H1 (cell line): ENCODE measurements around the gene UGT1A6. TPM values are rescaled to one million over a fixed set of nuclear protein-coding genes. Genes with fewer than 3 reads are reported as not detected.

ENCODE experiments used
- CTCF ChIA-PET: fragments of 300-600 bp; sonication (Branson Sonifier 250); formaldehyde crosslinking; loops from one replicate; lab custom pipeline; 2021; ENCODE audit not compliant: partially characterized antibody; lab: Charles Lee
- POLR2A ChIA-PET: fragments of 300-600 bp; sonication (Branson Sonifier 250); formaldehyde crosslinking; loops from one replicate; lab custom pipeline; 2021; ENCODE audit warnings: inconsistent platforms; ENCODE audit not compliant: partially characterized antibody; lab: Charles Lee
- DNase-seq, 2 experiments: peaks; one replicate each; pipeline versions ENCODE4 v3.0.0 to v3.0.0-alpha.2; 2010 to 2022; ENCODE audit warnings: low spot score in 2 of 2, low read depth in 1 of 2, mixed read lengths in 1 of 2
- FAIRE-seq: peaks from 2 replicates; lab custom pipeline; 2011; peaks lifted over from hg19 to GRCh38; lab: Jason Lieb, UNC
- H2AFZ ChIP-seq: 2 replicates; pipeline ENCODE4 v1.8.1; 2012; ENCODE audit warnings: low read length, inconsistent platforms
- H2AK5ac ChIP-seq: 2 replicates; pipeline ENCODE4 v1.6.1; 2013; ENCODE audit warnings: low read depth, low read length
- H2BK120ac ChIP-seq: replicated peaks from 2 replicates; pipeline ENCODE3; 2013; ENCODE audit warnings: low read depth, low read length, inconsistent platforms
- H2BK12ac ChIP-seq: 2 replicates; pipeline ENCODE4 v1.6.1; 2013; ENCODE audit warnings: low read depth, low read length
- H2BK15ac ChIP-seq: 2 replicates; pipeline ENCODE4 v1.6.1; 2013; ENCODE audit warnings: low read length
- H2BK20ac ChIP-seq: 2 replicates; pipeline ENCODE4 v1.6.1; 2013; ENCODE audit warnings: low read length
- H2BK5ac ChIP-seq: 2 replicates; pipeline ENCODE4 v1.6.1; 2013; ENCODE audit warnings: low read depth, low read length
- H3K14ac ChIP-seq: 2 replicates; pipeline ENCODE4 v1.6.1; 2013; ENCODE audit warnings: inconsistent platforms; ENCODE audit not compliant: insufficient read length
- H3K18ac ChIP-seq: 2 replicates; pipeline ENCODE4 v1.6.1; 2013; ENCODE audit warnings: low read length; ENCODE audit errors: extremely low read depth
- H3K23ac ChIP-seq: 2 replicates; pipeline ENCODE4 v1.6.1; 2013; ENCODE audit warnings: inconsistent platforms; ENCODE audit not compliant: insufficient read length
- H3K23me2 ChIP-seq: 2 replicates; pipeline ENCODE4 v1.6.1; 2013; ENCODE audit warnings: low read depth, low read length
- H3K27ac ChIP-seq: 2 replicates; pipeline ENCODE4 v1.6.1; 2011; ENCODE audit warnings: low read depth, low read length, inconsistent platforms
- H3K27me3 ChIP-seq, 4 experiments: replicated peaks in 1 of 4; 1 replicate in 1 of 4; 2 replicates in 3 of 4; pipeline versions ENCODE4 v1.6.1 to v1.8.1; 2011 to 2013; ENCODE audit warnings: low read length in 3 of 4, mild to moderate bottlenecking in 3 of 4, inconsistent platforms in 2 of 4, mixed read lengths in 2 of 4, moderate library complexity in 1 of 4; ENCODE audit not compliant: control insufficient read depth in 3 of 4, insufficient read depth in 3 of 4; ENCODE audit errors: extremely low read depth in 1 of 4
- H3K36me3 ChIP-seq, 4 experiments: 2 replicates each; pipeline versions ENCODE4 v1.6.1 to v1.8.1; 2011 to 2013; ENCODE audit warnings: mild to moderate bottlenecking in 4 of 4, low read length in 3 of 4, moderate library complexity in 2 of 4, control low read depth in 1 of 4, inconsistent platforms in 1 of 4; ENCODE audit not compliant: insufficient read depth in 4 of 4, control insufficient read depth in 2 of 4
- H3K4ac ChIP-seq: replicated peaks from 2 replicates; pipeline ENCODE3; 2013; ENCODE audit warnings: low read length, low read depth, mixed read lengths, inconsistent platforms; ENCODE audit not compliant: insufficient read length
- H3K4me1 ChIP-seq, 4 experiments: replicated peaks in 1 of 4; 1 replicate in 1 of 4; 2 replicates in 3 of 4; pipeline versions ENCODE4 v1.6.1 to v1.8.1; 2011 to 2013; ENCODE audit warnings: low read length in 3 of 4, inconsistent platforms in 2 of 4, mixed read lengths in 1 of 4; ENCODE audit not compliant: insufficient read depth in 4 of 4, control insufficient read depth in 3 of 4
- H3K4me2 ChIP-seq, 2 experiments: 2 replicates each; pipeline versions ENCODE4 v1.6.1 to v1.8.1; 2011 to 2013; ENCODE audit warnings: low read depth in 2 of 2, low read length in 2 of 2, control low read depth in 1 of 2, inconsistent platforms in 1 of 2, mild to moderate bottlenecking in 1 of 2; ENCODE audit not compliant: insufficient read depth in 1 of 2
- H3K4me3 ChIP-seq, 4 experiments: fragments of 200-600, 300-600 bp in 1 of 4; sonication (generic), shearing (Covaris generic), sonication (Bioruptor Twin) in 1 of 4; 2 replicates each; pipeline versions ENCODE4 v1.5.1 to v1.8.1; 2011 to 2016; ENCODE audit warnings: low read length in 4 of 4, low read depth in 3 of 4, control low read depth in 2 of 4, inconsistent platforms in 2 of 4, mild to moderate bottlenecking in 2 of 4, mixed read lengths in 1 of 4, moderate library complexity in 1 of 4; ENCODE audit not compliant: insufficient read depth in 2 of 4; ENCODE audit errors: extremely low read depth in 1 of 4
- H3K56ac ChIP-seq: replicated peaks from 2 replicates; pipeline ENCODE3; 2013; ENCODE audit warnings: low read depth, mild to moderate bottlenecking, mixed read lengths, low read length, inconsistent platforms; ENCODE audit not compliant: insufficient read length
- H3K79me1 ChIP-seq: 2 replicates; pipeline ENCODE4 v1.6.1; 2013; ENCODE audit warnings: low read depth, low read length, control low read depth
- H3K79me2 ChIP-seq, 2 experiments: 2 replicates each; pipeline versions ENCODE4 v1.6.1 to v1.8.1; 2012 to 2013; ENCODE audit warnings: low read length in 2 of 2, mild to moderate bottlenecking in 2 of 2, inconsistent platforms in 1 of 2; ENCODE audit not compliant: insufficient read depth in 2 of 2, control insufficient read depth in 1 of 2
- H3K9ac ChIP-seq, 4 experiments: replicated peaks in 1 of 4; 1 replicate in 1 of 4; 2 replicates in 3 of 4; pipeline versions ENCODE4 v1.6.1 to v1.8.1; 2011 to 2013; ENCODE audit warnings: low read depth in 3 of 4, low read length in 3 of 4, control low read depth in 2 of 4, mild to moderate bottlenecking in 2 of 4, moderate library complexity in 2 of 4, inconsistent platforms in 1 of 4; ENCODE audit errors: extremely low read depth in 1 of 4
- H3K9me3 ChIP-seq, 2 experiments: 2 replicates each; pipeline versions ENCODE4 v1.6.1 to v1.8.1; 2012 to 2013; ENCODE audit warnings: mild to moderate bottlenecking in 2 of 2, moderate library complexity in 2 of 2, control low read depth in 1 of 2, inconsistent platforms in 1 of 2, low read depth in 1 of 2, low read length in 1 of 2, mixed read lengths in 1 of 2; ENCODE audit not compliant: insufficient read depth in 2 of 2
- H4K20me1 ChIP-seq, 2 experiments: replicated peaks in 1 of 2; 2 replicates each; pipeline versions ENCODE3 to v1.8.1; 2011 to 2013; ENCODE audit warnings: inconsistent platforms in 2 of 2, low read length in 2 of 2, mild to moderate bottlenecking in 1 of 2; ENCODE audit not compliant: insufficient read depth in 2 of 2, control insufficient read depth in 1 of 2
- H4K5ac ChIP-seq: 2 replicates; pipeline ENCODE4 v1.6.1; 2013; ENCODE audit warnings: low read length, low read depth, mixed read lengths, inconsistent platforms; ENCODE audit not compliant: insufficient read length
- H4K8ac ChIP-seq: 2 replicates; pipeline ENCODE4 v1.8.0; 2013; ENCODE audit warnings: mild to moderate bottlenecking, moderate library complexity, low read length, inconsistent platforms; ENCODE audit not compliant: insufficient read depth; ENCODE audit errors: extremely low read depth
- H4K91ac ChIP-seq: replicated peaks from 2 replicates; pipeline ENCODE3; 2013; ENCODE audit warnings: low read length, mixed read lengths, inconsistent platforms; ENCODE audit not compliant: insufficient read length
- JUN ChIP-seq: IDR thresholded peaks from 2 replicates; pipeline ENCODE4 v1.6.1; 2011; ENCODE audit warnings: low read depth, mild to moderate bottlenecking, improper control_type of control experiment, low read length
- RBBP5 ChIP-seq: IDR thresholded peaks from 2 replicates; pipeline ENCODE4 v1.7.1; 2012; ENCODE audit warnings: low read depth, mild to moderate bottlenecking, inconsistent platforms, low read length, moderate library complexity, borderline replicate concordance
- RXRA ChIP-seq: IDR thresholded peaks from 2 replicates; pipeline ENCODE4 v1.6.1; 2011; ENCODE audit warnings: low read depth, mild to moderate bottlenecking, low read length, moderate library complexity; ENCODE audit not compliant: insufficient read depth
- SAP30 ChIP-seq: fragments of 300-600 bp; sonication (generic); IDR thresholded peaks from 2 replicates; pipeline ENCODE4 v1.7.1; 2012; ENCODE audit warnings: low read length, moderate library complexity, mild to moderate bottlenecking, inconsistent platforms; ENCODE audit not compliant: insufficient read depth, insufficient replicate concordance
- TBP ChIP-seq: IDR thresholded peaks from 2 replicates; pipeline ENCODE4 v1.6.1; 2011; ENCODE audit warnings: low read depth, low read length, improper control_type of control experiment
- YY1 ChIP-seq: IDR thresholded peaks from 2 replicates; pipeline ENCODE4 v1.6.1; 2011; ENCODE audit warnings: low read depth, mild to moderate bottlenecking, low read length
- ZNF274 ChIP-seq: IDR thresholded peaks from 2 replicates; pipeline ENCODE4 v1.7.0; 2012; ENCODE audit warnings: low read length, borderline replicate concordance; ENCODE audit errors: extremely low read depth
- WGBS, 2 experiments: shearing (Covaris generic) in 1 of 2; methylation state at CpG; one replicate each; pipeline versions ENCODE4 v1.1.6 to v1.1.7; 2013 to 2015; ENCODE audit warnings: low lambda C conversion rate in 2 of 2, mixed read lengths in 2 of 2, inconsistent platforms in 1 of 2, low coverage in 1 of 2, missing lambda C conversion rate in 1 of 2; ENCODE audit not compliant: insufficient replicate concordance in 2 of 2, insufficient coverage in 1 of 2, insufficient read length in 1 of 2; ENCODE audit errors: extremely low coverage in 1 of 2, missing lambda C conversion rate in 1 of 2; 5-methylcytosine and 5-hydroxymethylcytosine counted together
- polyA plus RNA-seq, 7 experiments: library from polyadenylated mRNA; depleted of rRNA in 3 of 7; stranded (reverse) in 5 of 7; unstranded in 2 of 7; fragments of >200 nt in 5 of 7; fragments of 200-250 nt in 2 of 7; gene quantifications; 1 replicate in 5 of 7; 2 replicates in 1 of 7; 4 replicates in 1 of 7; pipeline versions ENCODE4 v1.2.1 to v1.2.3, GENCODE V29; 2011 to 2013; ENCODE audit warnings: missing spikeins in 2 of 7, mixed read lengths in 2 of 7
- total RNA-seq: library from RNA; stranded (reverse); fragmentation: NEBNext Ultra II Directional; extraction: Animal tissue kit (Norgen Biotek cat#: 25700); gene quantifications from 2 replicates; pipeline ENCODE4 v1.2.1, GENCODE V29; 2021
- TF ChIP-seq, protein P1 (sequence below): IDR thresholded peaks from 2 replicates; pipeline ENCODE4 v1.6.1; 2011; ENCODE audit warnings: low read length, improper control_type of control experiment

UGT1A6 gene
- total and polyA plus RNA-seq, 2 of the 8 experiments (the other 6 are each of a cell fraction or from before 2014, with no cell fraction given): not detected

DNA sequence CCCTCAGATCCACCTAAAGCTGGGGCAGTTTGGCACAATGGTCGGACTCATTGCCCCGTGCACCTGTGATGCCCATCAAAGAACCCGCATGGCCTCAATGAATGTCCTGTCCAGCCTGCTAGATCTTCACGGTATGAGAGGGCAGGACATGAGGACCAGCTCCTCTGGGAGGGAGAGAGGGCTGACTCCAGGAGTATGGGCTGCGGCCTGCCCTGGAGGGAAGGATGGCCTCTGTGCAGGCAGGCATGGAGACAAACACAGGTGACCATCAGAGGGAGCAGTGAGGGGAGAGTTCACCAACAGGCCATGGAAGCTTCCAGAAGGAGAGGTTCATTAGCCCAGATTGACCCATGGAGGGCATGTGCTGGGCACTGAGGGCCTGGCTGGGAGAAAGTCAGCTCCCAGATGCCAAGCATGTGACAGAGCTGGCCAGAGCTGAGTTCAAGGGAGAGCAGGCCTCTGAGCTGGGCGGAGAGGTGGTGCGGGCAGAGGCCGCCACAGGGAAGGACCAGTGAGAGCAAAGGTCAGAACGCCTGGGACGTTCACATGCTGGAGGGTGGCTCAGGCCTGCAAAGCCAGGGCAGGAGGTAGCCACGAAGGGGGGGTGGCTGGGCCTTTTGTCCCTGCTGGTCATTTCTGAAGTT is 125.4 kb downstream of the UGT1A6 start:
- TF ChIP-seq RBBP5: no peak
- TF ChIP-seq, protein P1, sequence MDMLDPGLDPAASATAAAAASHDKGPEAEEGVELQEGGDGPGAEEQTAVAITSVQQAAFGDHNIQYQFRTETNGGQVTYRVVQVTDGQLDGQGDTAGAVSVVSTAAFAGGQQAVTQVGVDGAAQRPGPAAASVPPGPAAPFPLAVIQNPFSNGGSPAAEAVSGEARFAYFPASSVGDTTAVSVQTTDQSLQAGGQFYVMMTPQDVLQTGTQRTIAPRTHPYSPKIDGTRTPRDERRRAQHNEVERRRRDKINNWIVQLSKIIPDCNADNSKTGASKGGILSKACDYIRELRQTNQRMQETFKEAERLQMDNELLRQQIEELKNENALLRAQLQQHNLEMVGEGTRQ: no peak
- no peak for TF ChIP-seq JUN
- no peak for TF ChIP-seq RXRA
- TF ChIP-seq TBP: no peak
- TF ChIP-seq SAP30: no peak
- TF ChIP-seq ZNF274: no peak
- TF ChIP-seq YY1: no peak
- Histone ChIP-seq H3K4me2 (no peak overlapping the region), H3K23me2 (no peaks in the 10 kb centered on the region), H3K4me1 (no peaks in the 10 kb centered on the region), H3K56ac (no peak overlapping the region), H4K91ac (no peak overlapping the region), H3K23ac (no peak overlapping the region), H3K9me3 (no peaks in the 10 kb centered on the region), H2BK120ac (no peak overlapping the region), H4K8ac (peak overlapping the region; percentile 2; the same call in 1 of the 2 replicates), H3K4ac (no peak overlapping the region), H3K27me3 (no peaks in the 10 kb centered on the region), H3K9ac (no peak overlapping the region), H2AK5ac (no peak overlapping the region), H2BK12ac (no peak overlapping the region), H3K79me1 (no peaks in the 10 kb centered on the region), H3K14ac (no peak overlapping the region), H3K18ac (no peak overlapping the region), H2AFZ (no peak overlapping the region), H3K36me3 (no peaks in the 10 kb centered on the region), H4K20me1 (no peaks in the 10 kb centered on the region), H4K5ac (no peak overlapping the region), H2BK20ac (no peak overlapping the region), H2BK15ac (no peak overlapping the region), H3K27ac (no peak overlapping the region), H2BK5ac (no peak overlapping the region), H3K4me3 (no peak overlapping the region), H3K79me2 (no peaks in the 10 kb centered on the region)
- CTCF ChIA-PET: interaction anchor here (2.6 kb wide), 1 partner anchor 14 kb away, joined by 11 read pairs; no protein-coding TSS in a partner anchor
- POLR2A ChIA-PET: no interaction called here
- FAIRE-seq (no peak), DNase-seq (no peak)
- WGBS, 2 experiments: 93% methylated on average over 11 of the region's 11 CpGs; no CpG with 5 or more reads in 1 of the 2 experiments
